Endothelial cell of umbilical vein (primary cell): ENCODE measurements around the gene RALGAPA1. TPM values are rescaled to one million over a fixed set of nuclear protein-coding genes. Genes with fewer than 3 reads are reported as not detected.

ENCODE experiments used
- BruUV-seq: library from RNA; stranded (reverse); fragments of 400-500 nt; replicated peaks from 2 replicates; lab custom pipeline; 2021; lab: Mats Ljungman, UMichigan
- CTCF ChIA-PET: fragments of 300-600, 350-600 bp; sonication (Branson Sonifier 250); formaldehyde crosslinking; loops from one replicate; lab custom pipeline; 2021; ENCODE audit warnings: antibody characterized with exemption, inconsistent platforms; lab: Charles Lee
- POLR2A ChIA-PET: fragments of 300-600, 350-600 bp; sonication (Branson Sonifier 250); formaldehyde crosslinking; loops from one replicate; lab custom pipeline; 2021; ENCODE audit warnings: antibody characterized with exemption, inconsistent platforms; lab: Charles Lee
- DNase-seq: peaks from one replicate; pipeline ENCODE4 v3.0.0-alpha.2; 2011; ENCODE audit warnings: low read depth, low spot score
- FAIRE-seq: peaks from 2 replicates; lab custom pipeline; 2011; peaks lifted over from hg19 to GRCh38; lab: Jason Lieb, UNC
- H2AFZ ChIP-seq: 2 replicates; pipeline ENCODE4 v1.6.0; 2012; ENCODE audit warnings: low read depth, low read length, control low read depth, inconsistent platforms
- H3K27ac ChIP-seq: 2 replicates; pipeline ENCODE4 v1.5.1; 2011; ENCODE audit warnings: low read depth, mild to moderate bottlenecking, control low read depth, low read length, moderate library complexity; ENCODE audit not compliant: insufficient read depth
- H3K27me3 ChIP-seq, 2 experiments: 2 replicates each; pipeline versions ENCODE4 v1.6.0 to v1.6.1; 2011; ENCODE audit warnings: low read length in 2 of 2, mixed read lengths in 1 of 2; ENCODE audit not compliant: control insufficient read depth in 2 of 2, insufficient read depth in 2 of 2
- H3K36me3 ChIP-seq, 2 experiments: 2 replicates in 1 of 2; 3 replicates in 1 of 2; pipeline ENCODE4 v1.5.1; 2011; ENCODE audit warnings: low read length in 2 of 2, mild to moderate bottlenecking in 1 of 2, moderate library complexity in 1 of 2; ENCODE audit not compliant: control insufficient read depth in 2 of 2, insufficient read depth in 2 of 2; ENCODE audit errors: extremely low read depth in 1 of 2
- H3K4me1 ChIP-seq: 3 replicates; pipeline ENCODE4 v1.5.1; 2011; ENCODE audit warnings: mild to moderate bottlenecking, low read length; ENCODE audit not compliant: control insufficient read depth, insufficient read depth; ENCODE audit errors: extremely low read depth
- H3K4me2 ChIP-seq: 2 replicates; pipeline ENCODE4 v1.6.1; 2011; ENCODE audit warnings: low read length, control low read depth, mixed read lengths; ENCODE audit not compliant: insufficient read depth
- H3K4me3 ChIP-seq, 3 experiments: fragments of 200-600 bp in 1 of 3; sonication (generic), shearing (Covaris generic) in 1 of 3; replicated peaks in 1 of 3; 2 replicates each; pipeline ENCODE4 v1.5.1; 2011 to 2016; ENCODE audit warnings: control low read depth in 3 of 3, low read length in 3 of 3, mild to moderate bottlenecking in 2 of 3, inconsistent platforms in 1 of 3, low read depth in 1 of 3, moderate library complexity in 1 of 3; ENCODE audit not compliant: insufficient read depth in 1 of 3
- H3K79me2 ChIP-seq: 2 replicates; pipeline ENCODE4 v1.6.0; 2012; ENCODE audit warnings: low read length, inconsistent platforms; ENCODE audit not compliant: control insufficient read depth, insufficient read depth
- H3K9ac ChIP-seq: replicated peaks from 2 replicates; pipeline ENCODE3; 2011; ENCODE audit warnings: low read length, control low read depth; ENCODE audit not compliant: insufficient read depth; ENCODE audit errors: extremely low read depth
- H3K9me1 ChIP-seq: replicated peaks from 3 replicates; pipeline ENCODE4 v1.6.0; 2011; ENCODE audit warnings: mild to moderate bottlenecking, low read length; ENCODE audit not compliant: control insufficient read depth, insufficient read depth; ENCODE audit errors: extremely low read depth
- H3K9me3 ChIP-seq: replicated peaks from 2 replicates; pipeline ENCODE4 v1.5.1; 2012; ENCODE audit warnings: low read length, inconsistent platforms; ENCODE audit not compliant: control insufficient read depth, insufficient read depth
- H4K20me1 ChIP-seq: replicated peaks from 2 replicates; pipeline ENCODE3; 2011; ENCODE audit warnings: mild to moderate bottlenecking, low read length; ENCODE audit not compliant: control insufficient read depth, insufficient read depth; ENCODE audit errors: extremely low read depth
- CTCF ChIP-seq, 2 donors: IDR thresholded peaks; 1 replicate in 1 of 2; 2 replicates in 1 of 2; pipeline ENCODE4 v1.5.1; 2011; ENCODE audit warnings: low read length in 2 of 2, mild to moderate bottlenecking in 2 of 2, moderate library complexity in 2 of 2, control low read depth in 1 of 2, inconsistent platforms in 1 of 2, low read depth in 1 of 2; ENCODE audit not compliant: insufficient read depth in 1 of 2; ENCODE audit errors: extremely low read depth in 1 of 2
- EZH2 ChIP-seq: IDR thresholded peaks from 2 replicates; pipeline ENCODE4 v1.6.1; 2012; ENCODE audit warnings: borderline replicate concordance, low read depth, mild to moderate bottlenecking, moderate library complexity, low read length, inconsistent platforms; ENCODE audit not compliant: severe bottlenecking
- FOS ChIP-seq: IDR thresholded peaks from 2 replicates; pipeline ENCODE4 v1.6.1; 2011; ENCODE audit warnings: mild to moderate bottlenecking, low read length, moderate library complexity, borderline replicate concordance; ENCODE audit not compliant: insufficient read depth
- GATA2 ChIP-seq: IDR thresholded peaks from 2 replicates; pipeline ENCODE4 v1.7.0; 2011; ENCODE audit warnings: low read depth, mild to moderate bottlenecking, moderate library complexity, mixed read lengths, low read length; ENCODE audit not compliant: insufficient read length, insufficient read depth
- JUN ChIP-seq: IDR thresholded peaks from 2 replicates; pipeline ENCODE4 v1.6.1; 2011; ENCODE audit warnings: borderline replicate concordance, low read depth; ENCODE audit not compliant: insufficient read length, insufficient read depth
- MAX ChIP-seq: IDR thresholded peaks from 2 replicates; pipeline ENCODE4 v1.6.1; 2011; ENCODE audit not compliant: insufficient read depth, insufficient read length
- MYC ChIP-seq: IDR thresholded peaks from one replicate; pipeline ENCODE4 v1.6.1; 2011; ENCODE audit warnings: mild to moderate bottlenecking, low read depth, low read length
- POLR2A ChIP-seq: IDR thresholded peaks from 2 replicates; pipeline ENCODE4 v1.6.1; 2012; ENCODE audit warnings: low read depth, mild to moderate bottlenecking, control low read depth, low read length
- POLR2AphosphoS5 ChIP-seq: IDR thresholded peaks from 2 replicates; pipeline ENCODE4 v1.6.1; 2012; ENCODE audit warnings: low read depth, mild to moderate bottlenecking, control low read depth, low read length, moderate library complexity; ENCODE audit not compliant: insufficient read depth
- dilution Hi-C: fragments of 300-500 bp; cut with MboI; formaldehyde crosslinking; loops from one replicate; pipeline ENCODE4 v1.15.0; 2019; ENCODE audit warnings: low sequenced_read_pairs; ENCODE audit not compliant: extremely low pct_ligation_motif_present
- intact Hi-C: fragments of 100-400 bp; cut with micrococcal nuclease; formaldehyde crosslinking; loops from one replicate; pipeline ENCODE4 v1.10.0; 2022
- polyA plus RNA-seq, 4 experiments: library from polyadenylated mRNA; depleted of rRNA in 3 of 4; stranded (reverse) in 3 of 4; unstranded in 1 of 4; fragments of >200 nt; gene quantifications; 2 replicates each; pipeline versions ENCODE4 v1.2.1 to v1.2.3, GENCODE V29; 2011 to 2012; ENCODE audit warnings: missing spikeins in 1 of 4
- total RNA-seq: library from RNA; stranded (reverse); gene quantifications from 2 replicates; pipeline ENCODE4 v1.2.3, GENCODE V29; 2021

Gene RALGAPA1
- total and polyA plus RNA-seq, 2 donors (not counting 3 experiments of a cell fraction or from before 2014, with no cell fraction given), result 6.1 to 30.9 TPM

- no peaks in the 10 kb centered on the region for H3K9me1 ChIP-seq
- FAIRE-seq (no peak), DNase-seq (no peak)
- ChIA-PET CTCF (interaction anchor here (1.1 to 1.3 kb wide), 2 partner anchors 12 to 60 kb away, joined by 3 to 4 read pairs; no protein-coding TSS in a partner anchor), POLR2A (no interaction called here)
- H3K4me3 ChIP-seq, result no peak overlapping the region
- H3K9me3 ChIP-seq, result no peaks in the 10 kb centered on the region
- H3K27ac ChIP-seq, result no peak overlapping the region
- H3K79me2 ChIP-seq, result no peaks in the 10 kb centered on the region
- intact Hi-C loops, result no loop called here
- H3K36me3 ChIP-seq, result no peaks in the 10 kb centered on the region
- H4K20me1 ChIP-seq, result no peaks in the 10 kb centered on the region
- dilution Hi-C loops, result no loop called here
- H3K9ac ChIP-seq, result no peak overlapping the region
- no peak overlapping the region for H2AFZ ChIP-seq
- no peak overlapping the region for H3K4me2 ChIP-seq
- H3K4me1 ChIP-seq, result no peaks in the 10 kb centered on the region
- TF ChIP-seq JUN (no peak), EZH2 (no peak), POLR2A (no peak), FOS (no peak), GATA2 (no peak), POLR2AphosphoS5 (no peak), MAX (no peak), MYC (no peak), CTCF (IDR thresholded peaks at IDR 0.05; ENCODE audit: extremely low read depth in 1 of 2, insufficient read depth in 1 of 2, low read depth in 1 of 2, low read length in 2 of 2) (no peak)
- H3K27me3 ChIP-seq, result no peaks in the 10 kb centered on the region
- no TSS peak for BruUV-seq
These were observed 309.9 kb downstream of the RALGAPA1 start for GRCh38 chr14:35499180-35499579.
